ENCODE measurements around the gene PRSS57.

Gene PRSS57

GRCh38 chr19:648904-649801 lies 46.1 kb downstream of the PRSS57 start:
- DNase-seq: no peak

DNA sequence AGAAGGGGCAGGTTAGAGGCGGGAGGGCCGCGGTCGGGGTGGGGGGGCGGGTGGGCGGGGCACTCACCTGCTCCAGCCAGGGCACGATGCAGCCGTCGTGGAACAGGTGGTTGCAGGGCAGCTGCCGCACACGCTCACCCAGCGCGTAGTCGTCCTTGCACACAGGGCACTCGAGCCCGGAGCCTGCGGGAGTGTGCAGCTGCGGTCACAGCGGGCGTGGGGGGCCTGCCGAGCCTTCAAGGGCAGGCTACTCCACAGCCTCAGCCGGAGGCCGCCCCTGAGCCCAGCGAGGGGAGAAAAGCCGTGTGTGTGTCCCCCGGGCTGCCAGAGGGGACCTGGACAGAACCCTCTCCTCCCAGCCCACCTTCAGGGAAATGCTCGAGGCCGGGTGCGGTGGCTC lies 46.9 kb downstream of the PRSS57 start:
- no peak for DNase-seq

- DNase-seq: no peak
These were observed 47.5 kb downstream of the PRSS57 start for GRCh38 chr19:647566-648284.

- no peak for DNase-seq
These were observed 48.3 kb downstream of the PRSS57 start for GRCh38 chr19:646779-647565.

- no peak for DNase-seq
These were observed 49.1 kb downstream of the PRSS57 start for GRCh38 chr19:645912-646778.

- DNase-seq: no peak
These were observed 50.5 kb downstream of the PRSS57 start for GRCh38 chr19:644789-645188.

GRCh38 chr19:644363-644762 lies 50.9 kb downstream of the PRSS57 start:
- no peak for DNase-seq

DNA sequence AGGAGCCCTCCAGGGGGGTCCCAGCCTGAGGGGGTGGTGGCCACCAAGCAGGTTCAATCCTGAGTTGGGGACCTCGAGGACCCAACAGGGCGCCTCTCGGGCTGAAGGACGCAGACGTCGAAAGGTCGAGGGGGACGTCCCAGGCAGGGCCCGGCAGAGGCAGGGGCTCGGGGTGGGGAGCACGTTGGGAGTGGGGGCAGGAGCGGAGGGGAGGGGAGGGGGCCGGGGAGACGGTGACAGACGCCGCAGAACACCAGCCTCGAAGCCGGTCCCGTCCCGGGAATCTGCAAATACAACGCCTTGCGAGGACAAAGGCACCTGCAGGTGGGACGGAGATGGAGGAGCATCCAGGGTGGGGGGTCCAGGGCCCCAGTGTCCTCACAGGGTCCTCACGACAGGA lies 51.5 kb downstream of the PRSS57 start:
- no peak for DNase-seq

- no peak for DNase-seq
These were observed 52.2 kb downstream of the PRSS57 start for GRCh38 chr19:642767-643727.

DNA sequence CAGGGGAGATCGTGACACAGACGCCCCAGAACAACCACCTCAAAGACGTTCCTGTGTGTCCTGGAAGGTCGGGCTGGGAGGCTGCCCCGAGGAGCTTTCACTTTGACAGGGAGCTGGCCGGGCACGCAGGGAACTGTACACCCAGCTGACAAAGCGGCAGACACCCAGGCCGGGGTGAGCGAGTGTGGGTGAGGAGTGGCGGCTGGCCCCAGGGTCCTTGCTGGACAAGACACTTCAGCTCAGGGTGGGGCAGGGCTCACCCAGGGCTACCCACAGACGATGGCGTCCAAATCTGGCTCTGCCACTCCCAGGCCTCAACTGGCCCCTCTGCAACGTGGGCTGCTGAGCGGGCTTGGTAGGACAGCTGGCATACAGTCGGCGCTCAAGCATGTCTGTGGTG lies 53.5 kb downstream of the PRSS57 start:
- DNase-seq: no peak

DNA sequence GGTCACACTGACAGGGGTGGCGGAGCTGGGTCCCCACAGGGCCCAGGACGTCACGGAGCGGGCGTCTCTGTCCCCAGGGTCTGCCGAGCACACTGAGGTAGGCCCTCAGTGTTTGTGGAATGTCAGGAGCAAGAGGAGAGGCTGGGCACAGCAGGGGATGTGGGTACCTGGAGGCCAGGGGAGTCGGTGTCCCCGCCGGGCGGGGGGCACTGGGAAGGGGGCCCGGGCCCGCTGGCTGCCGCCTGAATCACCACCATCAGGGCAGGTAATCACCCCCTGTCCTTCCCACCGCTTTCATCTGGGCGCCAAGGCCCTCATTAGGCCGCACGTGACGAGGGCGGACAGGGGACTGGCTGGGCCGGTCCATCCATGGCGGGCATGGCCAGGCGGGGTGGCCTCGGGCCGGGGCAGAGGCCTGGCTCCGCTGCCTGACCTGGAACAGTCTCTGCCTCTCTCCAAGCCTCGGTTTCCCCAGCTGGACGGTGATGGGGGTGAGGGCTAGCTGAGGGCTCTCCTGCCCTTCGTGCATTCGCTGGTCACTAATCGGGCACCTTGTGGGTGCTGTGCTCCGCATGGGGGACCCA lies 54.6 kb downstream of the PRSS57 start:
- DNase-seq: no peak

GRCh38 chr19:640161-640558 lies 55.1 kb downstream of the PRSS57 start:
- no peak for DNase-seq

- DNase-seq: peak; percentile 95
These were observed 55.7 kb downstream of the PRSS57 start, which contains the start of gene FGF22 for GRCh38 chr19:639253-640160. Gene FGF22 (plus strand): TSS chr19:639879. CDS start chr19:639926, 47 bp downstream.

- DNase-seq: no peak
These were observed 56.4 kb downstream of the PRSS57 start for GRCh38 chr19:638906-639252.

Measured in stimulated activated CD4-positive, alpha-beta T cell treated with anti-CD3 and anti-CD28 coated beads, Interleukin-4, amount 100 ng/mL, for 24 hours (primary cell).